AG04449 (cell line): ENCODE data around the gene STX16.

Experiments
- CTCF ChIA-PET: fragments of 350-600 bp; formaldehyde crosslinking; extraction: SDS; loops from one replicate; lab custom pipeline; 2021; ENCODE audit warnings: antibody characterized with exemption; lab: Yijun Ruan, JAX
- POLR2A ChIA-PET: fragments of 400-600, 350-600 bp; formaldehyde crosslinking; extraction: SDS; loops from one replicate; lab custom pipeline; 2020; ENCODE audit warnings: antibody characterized with exemption, inconsistent platforms; lab: Yijun Ruan, JAX
- DNase-seq: peaks from one replicate; pipeline ENCODE4 v3.0.0-alpha.2; 2010; ENCODE audit warnings: low read depth, low spot score
- H3K4me3 ChIP-seq: 2 replicates; pipeline ENCODE4 v1.5.1; 2011; ENCODE audit warnings: low read depth, mild to moderate bottlenecking, control low read depth, low read length
- CTCF ChIP-seq: IDR thresholded peaks from one replicate; pipeline ENCODE4 v1.5.1; 2011; ENCODE audit warnings: mild to moderate bottlenecking, moderate library complexity, low read length, control low read depth, inconsistent platforms; ENCODE audit not compliant: insufficient read depth; ENCODE audit errors: missing control alignments

STX16 gene

GRCh38 chr20:58708246-58708931 is 57.3 kb downstream of the STX16 start:
- POLR2A ChIA-PET: no interaction called here
- no peak for TF ChIP-seq CTCF
- H3K4me3 ChIP-seq: no peak overlapping the region
- DNase-seq: no peak
- CTCF ChIA-PET: interaction anchor here (0.6 kb wide), 1 partner anchor 227 kb away, joined by 3 read pairs; no protein-coding TSS in a partner anchor

GRCh38 chr20:58709013-58709702 is 58.1 kb downstream of the STX16 start:
- ChIA-PET POLR2A (no interaction called here), CTCF (no interaction called here)
- no peak for TF ChIP-seq CTCF

GRCh38 chr20:58709703-58710039 is 58.6 kb downstream of the STX16 start:
- POLR2A ChIA-PET: no interaction called here
- TF ChIP-seq CTCF: no peak
- DNase-seq: no peak
- CTCF ChIA-PET: no interaction called here
- no peak overlapping the region for H3K4me3 ChIP-seq

More at GRCh38 chr20:58709013-58709702, 58.1 kb downstream of the STX16 start:
- H3K4me3 ChIP-seq: no peak overlapping the region
- no peak for DNase-seq

- ChIA-PET POLR2A (no interaction called here), CTCF (interaction anchor here (2.0 kb wide), 1 partner anchor 11 kb away, joined by 5 read pairs; no protein-coding TSS in a partner anchor)
Measured at GRCh38 chr20:58710481-58711265, 59.6 kb downstream of the STX16 start.

GRCh38 chr20:58711266-58712051 is 60.4 kb downstream of the STX16 start:
- ChIA-PET POLR2A (no interaction called here), CTCF (interaction anchor here (0.6 to 2.0 kb wide), 3 partner anchors 12 to 475 kb away, joined by 3 to 5 read pairs (median 3); no protein-coding TSS in a partner anchor)
- no peak for DNase-seq
- no peak for TF ChIP-seq CTCF
- H3K4me3 ChIP-seq: no peak overlapping the region

More at GRCh38 chr20:58710481-58711265, 59.6 kb downstream of the STX16 start:
- H3K4me3 ChIP-seq: no peak overlapping the region
- no peak for TF ChIP-seq CTCF
- no peak for DNase-seq
